HUDEP-2 (cell line): Measurements from ENCODE around the gene DNM3.
A peak's percentile ranks its signal among the peaks of the same experiment; 100 is the strongest.

Source experiments
- DNase-seq, 76 experiments: peaks; one replicate each; lab custom pipeline; 2025; ENCODE audit not compliant: unreplicated experiment in 76 of 76; lab: John Stamatoyannopoulos, UW

DNM3 gene

DNA sequence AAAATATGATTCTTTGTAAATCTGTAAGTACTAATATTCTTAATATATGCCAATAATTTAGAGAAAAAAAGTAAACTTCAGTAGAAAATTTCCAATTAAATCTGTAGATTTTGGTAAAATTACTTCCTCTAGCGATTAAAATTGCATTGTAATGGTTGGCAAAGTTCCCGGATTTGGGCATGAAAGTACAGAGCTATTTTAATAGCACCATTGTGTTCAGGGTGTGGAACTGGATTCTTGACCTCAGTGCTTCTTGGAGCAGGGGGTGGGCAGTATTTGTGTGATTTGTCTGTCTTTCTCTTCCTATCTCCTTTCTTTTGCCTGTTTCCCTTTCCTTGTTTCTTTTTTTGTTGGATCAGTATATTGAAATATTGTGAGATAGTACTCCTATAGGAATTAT, 72.1 kb downstream of the DNM3 start:
- DNase-seq: peak in 12 of 76 experiments; percentile 1 to 36 (median 13)

DNA sequence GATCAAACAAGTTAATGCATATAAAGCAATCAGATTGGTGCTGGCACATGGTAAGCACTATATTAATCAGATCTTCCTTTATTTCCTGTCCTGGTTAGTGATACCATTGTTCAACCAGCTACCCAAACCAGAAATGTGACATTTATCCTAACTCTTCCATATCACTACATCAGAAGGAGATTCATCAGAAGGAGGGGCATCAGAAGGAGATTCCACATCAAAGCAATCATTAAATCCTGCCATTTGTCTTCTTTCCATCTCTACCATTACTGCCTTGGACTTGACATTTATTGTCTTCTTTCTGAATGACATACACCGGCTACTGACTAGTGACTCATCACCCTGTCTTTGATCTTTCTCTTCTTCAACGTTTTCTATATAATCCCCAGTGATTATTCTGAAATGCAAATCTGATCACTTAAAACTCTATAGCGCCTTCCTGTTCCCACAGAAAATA, 75.0 kb downstream of the DNM3 start:
- DNase-seq: no peak

DNA sequence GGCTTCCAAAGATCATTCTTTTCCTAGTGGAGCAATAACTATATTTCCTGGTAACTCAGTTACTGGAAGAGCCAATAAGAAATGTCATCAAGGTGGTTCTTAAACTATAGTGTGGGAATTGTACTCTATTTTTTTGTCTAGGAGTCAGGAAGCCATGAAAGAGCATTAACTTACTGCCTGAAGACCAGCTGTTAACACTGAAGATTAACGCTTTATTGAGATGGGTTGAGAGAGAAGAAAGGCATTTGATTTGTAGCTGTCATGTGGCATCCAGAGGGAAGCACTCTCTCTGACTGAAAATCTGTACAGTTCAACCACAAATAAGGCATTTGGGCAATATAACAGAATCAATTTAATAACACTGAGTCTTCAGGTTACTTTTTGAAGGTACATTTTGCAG, 76.0 kb downstream of the DNM3 start:
- DNase-seq: no peak

DNA sequence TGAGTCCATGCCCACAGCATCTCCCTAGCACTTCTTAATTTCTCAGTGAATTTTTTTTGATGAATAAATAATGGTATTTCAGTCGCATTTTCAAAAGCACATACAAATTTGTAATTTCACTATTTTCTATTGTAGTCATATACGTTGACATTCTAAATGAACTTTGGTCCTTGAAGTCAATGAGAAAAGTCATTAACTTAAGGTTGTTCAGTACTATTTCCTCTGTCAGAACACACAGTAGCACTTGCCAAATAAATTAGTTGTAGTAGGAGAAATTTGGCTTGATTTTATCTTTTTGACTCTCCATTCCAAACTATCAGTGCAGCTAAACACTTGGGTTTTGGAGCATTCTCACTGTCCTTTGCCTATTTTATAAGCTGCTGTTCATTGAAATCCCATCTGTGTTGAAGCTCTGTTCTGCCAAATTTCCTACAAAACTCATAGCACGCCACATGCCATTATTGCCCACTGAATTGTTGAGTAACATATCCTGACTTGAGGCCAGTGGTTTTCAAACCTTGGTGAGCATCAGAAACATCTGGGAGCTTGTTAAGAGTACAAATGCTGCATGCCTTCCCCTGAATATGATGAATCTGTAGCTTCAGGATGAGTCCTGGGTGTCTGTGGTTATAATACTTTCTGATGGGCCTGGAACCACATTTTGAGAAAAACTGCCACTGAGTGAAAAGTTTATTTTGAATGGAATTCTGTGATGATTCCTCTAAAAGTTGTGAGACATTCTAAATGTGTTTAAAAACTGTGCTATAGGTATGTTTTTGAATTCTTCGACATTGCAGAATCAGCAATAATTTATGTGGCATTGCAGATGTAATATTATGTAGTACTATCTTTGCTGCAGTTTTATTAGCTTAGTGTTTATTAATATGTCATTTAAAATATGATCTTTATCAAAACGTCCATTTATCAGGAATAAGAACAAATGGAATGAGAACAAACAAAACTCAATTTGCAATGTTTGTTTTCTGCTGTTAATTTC, 78.9 kb downstream of the DNM3 start:
- DNase-seq: no peak

DNA sequence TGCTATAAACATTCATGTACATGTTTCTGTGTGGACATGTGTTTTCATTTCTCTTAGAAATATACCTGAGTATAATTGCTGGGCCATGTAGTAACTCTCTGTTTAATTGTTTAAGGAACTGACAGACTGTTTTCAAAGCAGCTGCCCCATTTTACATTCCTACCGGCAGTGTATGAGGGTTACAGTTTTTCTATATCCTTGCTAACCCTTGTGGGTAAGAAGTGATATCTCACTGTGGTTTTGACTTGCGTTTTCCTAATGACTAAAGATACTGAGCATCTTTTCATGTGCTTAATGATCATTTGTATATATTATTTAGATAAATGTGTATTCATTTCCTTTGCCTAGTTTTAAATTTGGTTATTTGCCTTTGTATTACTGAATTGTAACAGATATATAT, 81.7 kb downstream of the DNM3 start:
- no peak for DNase-seq

DNA sequence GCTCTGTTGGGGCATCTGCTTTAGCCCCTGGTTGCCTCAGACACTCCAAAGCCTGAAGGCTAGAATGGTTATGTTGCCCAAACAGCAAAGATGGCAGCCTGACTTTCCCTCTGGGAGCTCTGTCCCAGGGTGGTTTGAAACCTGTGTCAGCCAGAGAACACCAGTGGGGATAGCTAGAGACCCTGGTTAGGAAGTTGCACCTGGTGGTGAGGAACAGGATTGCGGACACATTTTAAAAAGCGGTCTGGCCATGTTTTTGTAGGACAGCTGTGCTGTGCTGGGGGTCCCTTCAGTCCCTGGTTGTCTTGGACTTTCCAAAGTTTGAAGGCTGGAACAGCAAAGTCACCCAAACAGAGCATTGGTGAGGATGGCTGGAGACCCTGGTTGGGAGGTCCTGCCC, 87.8 kb downstream of the DNM3 start:
- DNase-seq: no peak

DNA sequence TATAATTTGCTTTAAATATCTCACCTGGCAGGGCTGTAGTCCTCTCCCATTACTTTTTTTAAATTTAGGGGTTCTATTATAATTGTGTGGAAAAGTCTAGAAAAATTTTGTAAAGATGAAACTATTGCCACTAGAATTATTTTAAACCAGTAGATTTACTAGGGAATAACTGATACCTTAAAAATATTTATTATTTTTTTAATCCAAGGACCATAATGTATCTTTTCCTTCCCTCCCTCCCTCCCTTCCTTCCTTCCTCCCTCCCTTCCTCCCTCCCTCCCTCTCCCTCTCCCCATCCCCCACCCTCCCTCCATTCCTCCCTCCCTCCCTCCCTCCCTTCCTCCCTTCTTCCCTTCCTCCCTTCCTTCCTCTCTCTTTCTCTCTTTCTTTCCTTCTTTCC, 90.5 kb downstream of the DNM3 start:
- DNase-seq: no peak

DNA sequence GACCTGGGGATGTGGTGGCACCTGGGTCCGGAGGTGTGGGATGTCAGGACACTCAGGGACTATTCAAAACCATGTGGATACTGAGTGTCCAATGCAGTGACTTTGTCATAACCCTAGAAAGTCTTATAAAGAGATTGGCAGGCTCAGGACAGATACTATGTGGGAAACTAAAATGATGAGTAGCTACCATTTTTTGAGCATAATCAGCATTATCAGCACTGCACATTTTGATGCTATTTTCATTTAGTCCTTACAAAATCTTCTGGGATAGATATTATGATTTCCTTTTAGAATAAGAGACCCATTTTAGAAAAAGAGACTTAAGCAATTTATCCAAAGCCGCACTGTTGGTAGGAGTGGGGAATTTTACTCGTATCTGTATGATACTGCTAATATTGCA, 93.4 kb downstream of the DNM3 start:
- no peak for DNase-seq

DNA sequence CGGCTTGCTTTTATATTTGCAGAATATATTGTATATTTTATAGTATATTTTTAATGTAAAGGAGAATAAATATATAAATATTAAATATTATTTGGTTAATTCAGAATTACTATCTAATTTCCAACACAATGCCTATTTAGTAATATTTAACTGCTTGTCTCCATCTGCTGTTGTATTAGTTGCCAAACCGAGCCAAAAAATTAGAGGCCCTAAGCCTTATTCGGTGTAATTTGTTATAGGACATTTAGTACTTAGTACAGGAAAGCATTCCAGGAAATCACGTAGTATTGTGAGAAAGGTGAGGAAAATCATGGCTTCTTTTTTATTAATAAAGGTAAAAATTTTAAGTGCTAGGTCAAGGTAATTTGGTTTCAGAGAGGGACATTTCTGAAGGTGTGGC, 93.8 kb downstream of the DNM3 start:
- no peak for DNase-seq

DNA sequence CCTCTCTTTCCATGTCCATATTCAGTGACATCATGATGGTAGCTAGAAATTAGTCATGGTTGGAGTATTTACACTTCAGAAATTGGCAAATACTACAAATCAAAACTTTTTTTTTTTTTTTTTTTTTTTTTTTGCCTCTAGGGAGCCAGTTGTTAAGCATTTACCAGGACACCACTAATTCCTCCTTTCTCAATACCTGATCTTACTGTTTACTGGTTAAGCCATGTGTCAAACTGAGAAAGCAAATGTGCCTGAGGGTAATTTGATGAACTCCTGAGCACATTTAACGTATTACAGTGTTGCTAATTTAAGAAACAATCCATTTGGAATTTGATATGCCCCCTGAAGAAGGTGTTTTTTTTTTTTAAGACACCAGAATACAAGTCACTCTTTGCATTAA, 94.4 kb downstream of the DNM3 start:
- DNase-seq: no peak

DNA sequence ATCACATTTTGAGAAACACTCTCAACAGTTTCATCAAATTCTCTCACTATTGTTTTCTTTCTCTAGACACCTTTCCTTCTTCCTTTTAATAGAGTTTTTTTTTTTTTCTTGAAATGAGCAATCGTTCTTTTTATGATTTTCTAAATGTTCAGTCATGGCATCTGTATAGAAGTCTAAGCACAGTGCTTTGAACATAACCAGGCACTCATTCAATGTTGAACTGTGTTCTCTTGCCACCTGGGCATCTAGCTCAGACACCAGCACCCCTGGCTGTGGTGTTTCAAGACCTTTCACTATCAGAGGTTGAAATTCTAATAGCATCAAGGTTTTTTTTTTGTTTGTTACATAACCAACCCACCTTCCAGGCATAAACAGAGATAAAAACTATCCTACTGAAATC, 96.6 kb downstream of the DNM3 start:
- DNase-seq: no peak

DNA sequence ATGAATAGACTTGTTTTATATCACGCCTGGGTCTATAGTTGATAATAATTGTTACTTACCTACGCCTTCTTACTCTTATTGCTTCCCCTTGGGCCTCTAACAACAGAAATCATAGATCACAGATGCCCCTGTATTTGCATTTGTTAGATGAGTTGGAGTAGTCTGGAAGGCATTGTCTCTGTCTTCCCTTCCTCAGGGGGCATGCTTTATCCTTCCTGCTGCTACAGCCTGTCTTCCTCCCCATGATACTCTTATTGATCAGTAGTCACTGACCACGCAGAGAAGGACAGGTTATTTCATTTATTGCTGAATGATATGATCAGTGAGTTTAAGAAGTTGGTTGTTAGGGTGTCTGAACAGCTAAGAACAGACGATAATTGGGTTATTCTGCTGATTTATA, 98.4 kb downstream of the DNM3 start:
- DNase-seq: no peak

DNA sequence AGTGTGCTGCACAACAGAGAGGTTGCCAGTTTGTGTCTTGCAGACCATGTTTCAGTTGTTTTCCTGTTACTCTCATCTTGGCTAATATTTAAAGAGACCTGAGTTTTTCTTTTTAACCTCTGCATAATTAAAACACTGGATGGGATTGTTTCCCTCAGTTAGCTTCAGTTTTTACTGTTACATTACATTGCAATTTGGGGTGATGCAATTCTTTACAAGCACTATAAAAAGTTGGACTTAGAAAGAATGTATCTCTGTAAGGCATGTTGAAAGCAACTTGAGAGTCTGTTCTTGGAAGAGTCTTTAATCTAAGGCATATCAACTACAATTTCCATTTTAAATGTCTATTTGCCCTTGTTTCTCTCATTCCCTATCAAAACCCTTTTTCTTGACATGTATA, 99.1 kb downstream of the DNM3 start:
- no peak for DNase-seq

DNA sequence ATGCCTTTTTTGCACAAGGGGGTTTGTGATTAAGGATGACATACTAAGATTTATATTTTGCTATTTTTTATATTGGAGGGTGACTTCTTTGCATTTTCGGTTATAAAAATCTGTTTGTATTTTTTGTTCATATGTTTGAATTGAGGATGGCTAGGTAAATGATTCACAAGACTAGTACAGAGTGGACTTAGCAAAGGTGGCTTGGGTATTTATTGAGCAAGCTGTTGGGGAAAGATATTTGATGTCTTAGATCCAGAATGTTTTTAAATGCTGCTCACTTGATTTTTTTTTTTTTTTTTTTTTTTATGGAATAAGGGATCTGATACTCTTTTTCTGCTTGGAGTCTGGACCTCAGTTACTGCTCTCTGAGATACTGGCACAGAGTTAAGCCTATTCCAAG, 100.6 kb downstream of the DNM3 start:
- DNase-seq: no peak

DNA sequence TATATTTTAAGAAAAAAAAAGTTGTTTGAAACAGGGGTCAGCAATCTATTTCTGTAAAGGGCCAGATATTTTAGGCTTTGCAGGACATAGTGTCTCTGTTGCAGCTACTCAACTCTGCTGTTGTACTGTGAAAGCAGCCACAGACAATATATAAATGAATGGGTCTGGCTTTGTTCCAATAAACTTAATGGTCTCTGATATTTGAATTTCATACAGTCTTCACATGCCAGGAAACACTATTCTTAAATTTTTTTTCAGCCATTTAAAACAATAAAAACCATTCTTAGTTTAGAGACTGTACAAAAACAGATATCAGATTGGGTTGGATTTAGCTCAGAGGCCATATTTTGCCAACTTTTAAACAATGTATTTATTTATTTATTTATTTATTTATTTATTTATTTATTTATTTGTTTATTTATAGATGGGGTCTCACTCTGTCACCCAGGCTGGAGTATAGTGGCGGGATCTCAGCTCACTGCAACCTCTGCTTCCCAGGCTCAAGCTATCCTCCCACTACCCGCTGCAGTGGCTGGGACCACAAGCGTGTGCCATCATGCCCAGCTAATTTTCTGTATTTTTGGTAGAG, 102.8 kb downstream of the DNM3 start:
- DNase-seq: no peak

DNA sequence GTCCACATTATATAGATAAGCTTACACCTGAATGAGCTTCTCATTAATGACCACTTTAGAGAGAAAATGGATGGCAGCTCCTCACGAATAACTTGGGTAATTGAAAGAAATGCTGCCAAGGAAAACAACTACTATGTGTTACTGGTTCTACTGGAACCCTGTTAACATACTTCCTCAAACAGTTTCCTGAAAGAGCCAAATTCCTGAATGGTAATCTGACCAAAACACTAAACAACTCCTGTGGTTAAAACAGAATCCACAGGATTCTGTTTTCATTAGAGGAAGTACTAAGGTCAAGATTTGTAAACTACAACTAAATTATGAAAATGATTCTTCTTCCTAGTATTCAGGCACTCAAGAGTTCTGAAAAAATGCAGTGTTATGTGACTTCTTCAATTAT, 107.2 kb downstream of the DNM3 start:
- no peak for DNase-seq

DNA sequence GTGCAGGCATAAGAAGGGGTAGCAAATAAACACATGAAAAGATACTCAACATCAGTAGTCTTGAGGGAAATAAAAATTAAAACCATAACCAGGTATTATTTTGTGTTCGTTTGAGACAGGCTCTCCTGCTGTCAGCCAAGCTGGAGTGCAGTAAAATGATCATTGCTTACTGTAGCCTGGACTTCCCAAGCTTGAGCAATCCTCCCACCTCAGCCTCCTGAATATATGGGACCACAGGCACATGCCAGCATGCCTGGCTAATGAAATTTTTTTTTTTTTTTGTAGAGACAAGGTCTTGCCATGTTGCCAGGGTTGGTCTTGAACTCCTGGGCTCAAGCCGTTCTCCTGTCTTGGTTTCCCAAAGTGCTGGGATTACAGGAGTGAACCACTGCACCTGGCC, 108.0 kb downstream of the DNM3 start:
- no peak for DNase-seq

DNA sequence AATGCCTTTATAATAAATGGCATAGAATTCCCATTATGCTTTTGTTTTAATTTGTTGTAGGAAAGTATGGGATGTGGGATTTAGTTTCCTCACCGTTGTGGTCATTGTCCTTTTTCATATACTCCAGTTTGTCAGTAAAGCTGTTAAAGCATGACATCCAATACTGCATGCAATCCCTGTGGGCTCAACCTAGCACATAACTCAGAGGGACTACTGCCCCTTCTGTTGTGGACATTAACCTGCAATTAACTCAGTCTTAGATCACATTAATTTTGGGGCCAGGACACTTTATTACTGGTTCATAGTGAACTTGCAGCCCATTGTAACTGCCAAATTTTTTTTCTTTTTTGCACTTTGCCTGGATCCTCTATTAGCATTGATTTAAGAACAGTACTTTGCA, 112.5 kb downstream of the DNM3 start:
- DNase-seq: no peak

DNA sequence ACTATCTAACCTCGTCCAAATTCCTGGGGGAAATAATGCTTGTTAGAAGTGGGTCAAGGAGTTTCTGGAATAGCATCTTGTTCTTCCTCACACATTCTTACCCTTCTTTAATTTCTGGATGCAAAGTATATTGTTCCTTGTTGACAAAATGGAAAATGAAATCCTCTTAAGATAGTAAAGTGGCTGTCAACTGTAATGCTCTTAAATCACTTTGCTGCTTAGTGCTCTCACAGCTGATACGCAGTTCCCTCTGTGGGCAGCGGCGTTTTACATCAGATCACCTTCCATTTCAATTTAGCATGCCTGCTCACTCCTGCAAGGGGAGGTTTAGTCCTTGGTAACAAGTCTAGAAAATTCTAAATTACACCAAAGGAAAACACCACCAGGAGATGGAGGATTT, 113.1 kb downstream of the DNM3 start:
- no peak for DNase-seq

DNA sequence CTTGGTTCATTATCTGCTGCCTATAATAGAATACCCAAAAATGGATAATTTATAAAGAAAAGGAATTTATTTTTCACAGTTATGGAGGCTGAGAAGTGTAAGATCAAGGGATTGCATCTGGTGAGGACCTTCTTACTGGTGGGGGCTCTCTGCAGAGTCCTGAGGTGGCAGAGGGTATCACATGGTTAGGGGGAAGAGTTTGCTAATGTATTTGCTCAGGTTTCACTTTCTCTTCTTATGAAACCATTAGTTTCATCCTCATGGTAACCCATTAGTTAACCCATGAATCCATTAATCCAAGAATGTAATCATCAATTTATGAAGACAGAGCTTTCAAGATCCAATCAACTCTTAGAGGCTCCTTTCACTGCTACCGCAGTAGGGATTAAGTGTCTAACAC, 120.6 kb downstream of the DNM3 start:
- no peak for DNase-seq

DNA sequence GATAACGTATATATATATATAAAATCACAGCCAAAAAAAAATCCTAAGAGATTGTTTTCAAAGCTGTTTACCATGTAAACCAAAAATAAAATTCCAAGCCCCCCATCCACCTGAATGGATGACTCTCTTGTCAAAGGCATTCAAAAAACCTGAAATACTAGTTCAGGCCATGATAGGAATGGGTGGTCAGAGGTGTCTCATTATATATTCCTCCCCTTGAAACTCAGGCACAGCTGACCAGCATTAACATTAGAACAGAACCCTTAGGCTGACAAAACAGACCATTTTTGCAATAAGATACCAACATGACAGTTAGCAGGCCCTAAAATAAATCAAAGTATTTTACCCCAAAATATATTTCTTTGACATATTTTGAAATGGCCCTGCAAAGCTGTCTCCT, 122.5 kb downstream of the DNM3 start:
- DNase-seq: no peak

DNA sequence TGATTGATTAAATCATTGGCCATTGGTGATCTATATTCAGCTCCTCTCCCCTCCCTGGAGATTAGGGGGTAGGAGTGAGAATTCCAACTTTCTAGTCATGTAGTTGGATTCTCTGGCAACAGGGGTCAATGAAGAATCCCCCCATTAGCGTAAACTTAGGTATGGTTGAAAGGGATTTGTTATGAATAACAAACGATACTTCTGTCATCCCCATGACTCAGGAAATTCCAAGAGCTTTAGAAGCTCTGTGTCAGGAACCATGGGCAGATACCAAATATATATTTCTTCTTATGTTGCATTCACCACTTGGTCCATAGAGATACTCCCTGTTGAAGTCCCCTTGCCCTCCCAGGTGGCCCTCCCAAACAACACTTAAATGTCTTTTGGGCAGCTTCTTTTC, 124.5 kb downstream of the DNM3 start:
- DNase-seq: no peak
